ENCODE data around the gene PYCARD. TPM values are rescaled to one million over a fixed set of nuclear protein-coding genes. Genes with fewer than 3 reads are reported as not detected.
"Not testable (repeated sequence)": the region's sequence is repeated elsewhere in the genome, so short reads cannot be mapped to it uniquely, and the experiment has no call there.

Gene PYCARD
- total RNA-seq, 1 donor from 2014 or later = 4.6 TPM

DNA sequence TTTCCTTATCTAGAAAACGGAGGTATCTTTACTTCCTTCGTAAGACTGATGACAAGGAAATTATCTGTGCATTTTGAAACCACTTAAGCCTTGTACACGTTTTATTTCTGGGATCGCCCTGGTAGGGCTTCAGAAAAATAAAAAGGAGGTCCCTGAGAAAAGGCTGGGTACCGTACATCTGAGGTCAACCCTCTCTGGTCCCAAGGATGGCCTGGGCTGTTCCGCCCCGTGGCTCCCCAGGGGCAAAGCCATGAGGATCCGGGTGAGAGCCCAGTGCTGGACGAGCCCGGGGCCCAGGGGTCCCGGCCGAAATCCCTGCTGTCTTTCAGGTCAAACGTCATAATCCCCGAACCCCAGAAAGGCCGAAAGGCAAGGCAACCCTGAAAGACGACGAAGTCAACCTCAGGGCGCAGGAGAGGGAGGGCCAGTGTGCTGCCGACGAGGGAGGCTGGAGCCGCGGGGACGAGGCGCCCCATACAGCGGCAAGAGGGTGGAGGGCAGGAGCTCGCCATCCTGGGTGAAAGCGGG is 23.3 kb downstream of the PYCARD start:
- no peak for DNase-seq (ENCODE audit: low spot score, unreplicated experiment)
- peaks cover 16% of the 10 kb centered on the region for H3K36me3 Mint-ChIP-seq (ENCODE audit: insufficient read depth)

GRCh38 chr16:31177136-31177535 is 25.4 kb downstream of the PYCARD start:
- DNase-seq (ENCODE audit: low spot score, unreplicated experiment) = no peak
- H3K4me3 Mint-ChIP-seq (ENCODE audit: low read depth) = no peak overlapping the region
- H3K27me3 Mint-ChIP-seq = no peaks in the 10 kb centered on the region
- no peaks in the 10 kb centered on the region for H3K9me3 Mint-ChIP-seq (ENCODE audit: low read depth)
- H3K27ac Mint-ChIP-seq = no peak overlapping the region
- peaks cover 10% of the 10 kb centered on the region for H3K4me1 Mint-ChIP-seq (ENCODE audit: low read depth)
- H3K36me3 Mint-ChIP-seq (ENCODE audit: insufficient read depth) = peaks cover 2% of the 10 kb centered on the region
- TF ChIP-seq CTCF (IDR thresholded peaks at IDR 0.05; ENCODE audit: unreplicated experiment) = no peak

More for the DNA sequence above, 23.3 kb downstream of the PYCARD start:
- TF ChIP-seq CTCF (IDR thresholded peaks at IDR 0.05; ENCODE audit: unreplicated experiment) = no peak
- Mint-ChIP-seq H3K27me3 (no peaks in the 10 kb centered on the region), H3K27ac (peak overlapping the region; percentile 100), H3K4me3 (ENCODE audit: low read depth) (peak overlapping the region; percentile 96), H3K9me3 (ENCODE audit: low read depth) (no peaks in the 10 kb centered on the region), H3K4me1 (ENCODE audit: low read depth) (peaks cover 21% of the 10 kb centered on the region)

DNA sequence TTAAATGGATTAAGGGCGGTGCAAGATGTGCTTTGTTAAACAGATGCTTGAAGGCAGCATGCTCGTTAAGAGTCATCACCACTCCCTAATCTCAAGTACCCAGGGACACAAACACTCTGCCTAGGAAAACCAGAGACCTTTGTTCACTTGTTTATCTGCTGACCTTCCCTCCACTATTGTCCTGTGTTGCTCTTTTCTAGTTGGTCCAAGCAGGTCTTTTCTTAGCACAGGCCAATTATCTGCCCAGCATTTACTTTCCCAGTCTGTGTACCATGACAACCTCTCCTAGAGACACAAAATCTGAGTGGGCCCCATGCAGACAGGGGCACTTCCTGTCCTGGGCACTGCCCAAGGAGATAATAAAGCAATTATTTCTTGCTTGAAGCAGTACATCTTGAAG is 32.5 kb downstream of the PYCARD start:
- not testable (repeated sequence) for H3K9me3 Mint-ChIP-seq (ENCODE audit: low read depth); H3K4me1 Mint-ChIP-seq (ENCODE audit: low read depth); H3K27me3 Mint-ChIP-seq; DNase-seq (ENCODE audit: low spot score, unreplicated experiment); H3K4me3 Mint-ChIP-seq (ENCODE audit: low read depth); H3K36me3 Mint-ChIP-seq (ENCODE audit: insufficient read depth)
- H3K27ac Mint-ChIP-seq = peak overlapping the region; percentile 65

- H3K27me3 Mint-ChIP-seq = no peaks in the 10 kb centered on the region
- peaks cover 4% of the 10 kb centered on the region for H3K4me1 Mint-ChIP-seq (ENCODE audit: low read depth)
- H3K27ac Mint-ChIP-seq = no peak overlapping the region
- no peak for DNase-seq (ENCODE audit: low spot score, unreplicated experiment)
- no peak for TF ChIP-seq CTCF (IDR thresholded peaks at IDR 0.05; ENCODE audit: unreplicated experiment)
- H3K4me3 Mint-ChIP-seq (ENCODE audit: low read depth) = no peak overlapping the region
- no peaks in the 10 kb centered on the region for H3K36me3 Mint-ChIP-seq (ENCODE audit: insufficient read depth)
- H3K9me3 Mint-ChIP-seq (ENCODE audit: low read depth) = no peaks in the 10 kb centered on the region
Measured at GRCh38 chr16:31168848-31169247, 33.7 kb downstream of the PYCARD start.

DNA sequence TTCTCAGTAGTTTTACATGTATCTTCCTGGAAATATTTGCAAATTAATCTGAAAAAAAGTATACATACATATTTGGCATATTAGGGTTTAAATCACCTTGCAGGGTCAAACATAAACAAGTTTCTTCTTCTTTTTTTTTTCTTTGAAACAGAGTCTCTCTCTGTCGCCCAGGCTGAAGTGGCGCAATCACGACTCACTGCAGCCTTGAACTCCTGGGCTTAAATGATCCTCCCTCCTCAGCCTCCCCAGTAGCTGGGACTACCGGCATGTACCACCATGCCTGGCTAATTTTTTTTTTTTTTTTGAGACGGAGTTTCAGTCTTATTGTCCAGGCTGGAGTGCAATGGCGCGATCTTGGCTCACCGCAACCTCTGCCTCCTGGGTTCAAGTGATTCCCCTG is 35.2 kb downstream of the PYCARD start:
- TF ChIP-seq CTCF (IDR thresholded peaks at IDR 0.05; ENCODE audit: unreplicated experiment) = no peak
- H3K4me1 Mint-ChIP-seq (ENCODE audit: low read depth) = peaks cover 4% of the 10 kb centered on the region
- no peak overlapping the region for H3K27ac Mint-ChIP-seq
- H3K27me3 Mint-ChIP-seq = no peaks in the 10 kb centered on the region
- no peak for DNase-seq (ENCODE audit: low spot score, unreplicated experiment)
- H3K9me3 Mint-ChIP-seq (ENCODE audit: low read depth) = no peaks in the 10 kb centered on the region
- no peaks in the 10 kb centered on the region for H3K36me3 Mint-ChIP-seq (ENCODE audit: insufficient read depth)
- H3K4me3 Mint-ChIP-seq (ENCODE audit: low read depth) = no peak overlapping the region

GRCh38 chr16:31157136-31157535 is 45.4 kb downstream of the PYCARD start:
- Mint-ChIP-seq H3K4me3 (ENCODE audit: low read depth) (no peak overlapping the region), H3K9me3 (ENCODE audit: low read depth) (no peaks in the 10 kb centered on the region), H3K36me3 (ENCODE audit: insufficient read depth) (no peaks in the 10 kb centered on the region), H3K27ac (no peak overlapping the region), H3K4me1 (ENCODE audit: low read depth) (peaks cover 2% of the 10 kb centered on the region), H3K27me3 (peaks cover 8% of the 10 kb centered on the region)
- no peak for TF ChIP-seq CTCF (IDR thresholded peaks at IDR 0.05; ENCODE audit: unreplicated experiment)
- DNase-seq (ENCODE audit: low spot score, unreplicated experiment) = no peak
